K562 (cell line): ENCODE results near the gene CYB5R4.

Experiments
- HIVEP1 ChIP-seq: fragments of 250-450 bp; sonication (Bioruptor Pico); IDR thresholded peaks from 2 replicates; pipeline ENCODE4 v1.4.0; 2020; ENCODE audit warnings: mild to moderate bottlenecking
- KAT2B ChIP-seq: IDR thresholded peaks from one replicate; pipeline ENCODE4 v1.6.1; 2012; ENCODE audit warnings: low read depth, mild to moderate bottlenecking, control low read depth, inconsistent platforms, low read length, moderate library complexity
- MCM7 ChIP-seq, 2 experiments: fragments of 450-650 bp; IDR thresholded peaks; 2 replicates each; pipeline ENCODE4 v1.6.1; 2016 to 2018
- NRF1 ChIP-seq, 2 experiments: fragments of 450-650 bp; IDR thresholded peaks in 1 of 2; conservative IDR thresholded peaks in 1 of 2; 2 replicates each; pipeline ENCODE4 v1.6.1; 2014; ENCODE audit warnings: mild to moderate bottlenecking in 2 of 2
- POLR2A ChIP-seq: fragments of 450-650 bp; conservative IDR thresholded peaks from 2 replicates; pipeline ENCODE4 v1.6.1; 2016
- SRSF1 ChIP-seq: fragments of 200-400 bp; formaldehyde crosslinking; IDR thresholded peaks from 2 replicates; pipeline ENCODE4 v1.6.1; 2017; ENCODE audit warnings: mild to moderate bottlenecking, low read depth, low read length, moderate library complexity

DNA sequence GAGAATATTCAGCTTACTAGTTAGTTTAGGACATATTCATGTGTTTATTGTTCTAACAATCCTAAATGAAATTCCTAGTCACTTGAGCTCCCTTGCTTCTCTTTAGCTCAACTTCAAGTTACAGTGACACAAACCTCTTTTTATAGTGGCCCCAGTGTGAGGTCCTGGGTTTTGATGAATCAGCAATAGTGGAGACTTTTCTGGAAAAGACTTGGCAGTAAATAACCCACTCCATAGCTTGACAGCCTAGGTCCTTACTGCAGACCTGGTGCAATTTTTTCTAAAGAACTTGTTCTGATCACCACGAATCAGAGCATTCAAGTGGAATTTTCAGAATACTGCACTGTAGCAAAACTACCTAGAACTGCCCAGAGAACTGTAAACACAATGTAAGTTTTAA lies 13.2 kb upstream of the CYB5R4 start:
- TF ChIP-seq SRSF1 (no peak), NRF1 (conservative IDR thresholded peaks at IDR 0.05 in 1 of 2, IDR thresholded peaks at IDR 0.05 in 1 of 2) (no peak), KAT2B (no peak), HIVEP1 (no peak), MCM7 (IDR thresholded peaks at IDR 0.05) (no peak), POLR2A (no peak)
